SU-DHL-6 (cell line): ENCODE measurements around the gene PACS2.

ENCODE experiments used
- CTCF ChIP-seq: fragments of 200-600 bp; sonication (generic); IDR thresholded peaks from one replicate; pipeline ENCODE4 v1.5.1; 2017; ENCODE audit warnings: antibody characterized with exemption, mild to moderate bottlenecking, low read length, moderate library complexity; ENCODE audit not compliant: insufficient read depth, poor library complexity, severe bottlenecking
- EZH2phosphoT487 ChIP-seq: fragments of 200-600 bp; sonication (generic), shearing (Covaris generic); conservative IDR thresholded peaks from 2 replicates; pipeline ENCODE4 v1.6.1; 2018; ENCODE audit warnings: mild to moderate bottlenecking, antibody characterized with exemption, low read length, moderate library complexity, mixed read lengths

- no peak for TF ChIP-seq EZH2phosphoT487
- TF ChIP-seq CTCF: no peak
These were observed 72.3 kb downstream of the PACS2 start for GRCh38 chr14:105386581-105387529.
